Ramos (cell line): ENCODE data around the gene RPS21.

Experiments used
- in situ Hi-C: fragments of 300-500 bp; cut with MboI; formaldehyde crosslinking; loops from one replicate; pipeline ENCODE4 v1.14.3; 2022; ENCODE audit warnings: low sequenced_read_pairs; ENCODE audit not compliant: unreplicated experiment

The RPS21 gene

GRCh38 chr20:62393830-62394229 is 6.9 kb downstream of the RPS21 start:
- in situ Hi-C loops: no loop called here

GRCh38 chr20:62394248-62395245 is 7.6 kb downstream of the RPS21 start:
- in situ Hi-C loops: no loop called here

GRCh38 chr20:62395311-62396242 is 8.7 kb downstream of the RPS21 start:
- in situ Hi-C loops: no loop called here

GRCh38 chr20:62396367-62397239 is 9.7 kb downstream of the RPS21 start:
- in situ Hi-C loops: no loop called here

GRCh38 chr20:62398120-62398821 is 11.4 kb downstream of the RPS21 start:
- in situ Hi-C loops: no loop called here

GRCh38 chr20:62400021-62400420 is 13.1 kb downstream of the RPS21 start:
- in situ Hi-C loops: loop anchor here (10.0 kb wide), 1 partner anchor 395 kb away; the partner anchor contains the start of gene MRGBP

- in situ Hi-C loops: loop anchor here (10.0 kb wide), 1 partner anchor 394 kb away; the partner anchor contains the start of gene MRGBP
These were observed 13.6 kb downstream of the RPS21 start for GRCh38 chr20:62400541-62400940.

- in situ Hi-C loops: loop anchor here (10.0 kb wide), 1 partner anchor 393 kb away; the partner anchor contains the start of gene MRGBP
These were observed 14.5 kb downstream of the RPS21 start for GRCh38 chr20:62401331-62401779.

- in situ Hi-C loops: loop anchor here (10.0 kb wide), 1 partner anchor 392 kb away; the partner anchor contains the start of gene MRGBP
These were observed 15.7 kb downstream of the RPS21 start for GRCh38 chr20:62402456-62403150.

GRCh38 chr20:62403331-62403730 is 16.4 kb downstream of the RPS21 start:
- in situ Hi-C loops: loop anchor here (10.0 kb wide), 1 partner anchor 391 kb away; the partner anchor contains the start of gene MRGBP

- in situ Hi-C loops: loop anchor here (10.0 kb wide), 1 partner anchor 391 kb away; the partner anchor contains the start of gene MRGBP
These were observed 17.3 kb downstream of the RPS21 start for GRCh38 chr20:62404112-62404665.

GRCh38 chr20:62404761-62405107 is 17.8 kb downstream of the RPS21 start:
- in situ Hi-C loops: loop anchor here (10.0 kb wide), 1 partner anchor 390 kb away; the partner anchor contains the start of gene MRGBP

- in situ Hi-C loops: loop anchor here (10.0 kb wide), 1 partner anchor 389 kb away; the partner anchor contains the start of gene MRGBP
These were observed 18.4 kb downstream of the RPS21 start for GRCh38 chr20:62405108-62405980.

- in situ Hi-C loops: loop anchor here (10.0 kb wide), 1 partner anchor 389 kb away; the partner anchor contains the start of gene MRGBP
These were observed 19.1 kb downstream of the RPS21 start for GRCh38 chr20:62405981-62406513.

- in situ Hi-C loops: loop anchor here (10.0 kb wide), 1 partner anchor 388 kb away; the partner anchor contains the start of gene MRGBP
These were observed 19.8 kb downstream of the RPS21 start for GRCh38 chr20:62406635-62407176.
